IMR-90 (cell line): ENCODE measurements around the gene NAXE. TPM values are rescaled to one million over a fixed set of nuclear protein-coding genes. Genes with fewer than 3 reads are reported as not detected.

Experiments
- ATAC-seq: fragments of 200-7000 bp; cut with Tn5 transposase; 2 replicates; pipeline ENCODE4 v1.9.1; 2020; ENCODE audit warnings: low read depth, mild to moderate bottlenecking, moderate library complexity
- Bru-seq: library from RNA; stranded (reverse); fragments of 400-500 nt; gene quantifications from one replicate; lab custom pipeline; 2021; lab: Mats Ljungman, UMichigan
- BruChase-seq, 2 experiments: library from RNA; stranded (reverse); fragments of 400-500 nt; gene quantifications; one replicate each; lab custom pipeline; 2021; lab: Mats Ljungman, UMichigan
- BruUV-seq: library from RNA; stranded (reverse); fragments of 400-500 nt; replicated peaks from 2 replicates; lab custom pipeline; 2021; lab: Mats Ljungman, UMichigan
- CTCF ChIA-PET: fragments of 300-600 bp; formaldehyde crosslinking; extraction: SDS; loops from one replicate; lab custom pipeline; 2021; ENCODE audit warnings: antibody characterized with exemption; lab: Yijun Ruan, JAX
- POLR2A ChIA-PET: fragments of 300-600 bp; sonication (Branson Sonifier 250); formaldehyde crosslinking; loops from one replicate; lab custom pipeline; 2022; ENCODE audit warnings: antibody characterized with exemption; ENCODE audit not compliant: unreplicated experiment; lab: Charles Lee
- DNase-seq: peaks from one replicate; pipeline ENCODE4 v3.0.0; 2013
- H2AFZ ChIP-seq: replicated peaks from 2 replicates; pipeline ENCODE3; 2013; ENCODE audit warnings: low read length, mild to moderate bottlenecking; ENCODE audit not compliant: poor library complexity
- H2AK5ac ChIP-seq: 2 replicates; pipeline ENCODE4 v1.6.1; 2013; ENCODE audit warnings: low read depth, low read length, inconsistent platforms
- H2AK9ac ChIP-seq: replicated peaks from 2 replicates; pipeline ENCODE3; 2013; ENCODE audit warnings: mild to moderate bottlenecking, low read depth, low read length, moderate library complexity; ENCODE audit not compliant: poor library complexity
- H2BK120ac ChIP-seq: 2 replicates; pipeline ENCODE4 v1.6.1; 2013; ENCODE audit warnings: low read depth, low read length, inconsistent platforms
- H2BK15ac ChIP-seq: 3 replicates; pipeline ENCODE4 v1.6.1; 2013; ENCODE audit warnings: low read depth, low read length, inconsistent platforms
- H2BK20ac ChIP-seq: 2 replicates; pipeline ENCODE4 v1.6.1; 2013; ENCODE audit warnings: low read depth, mild to moderate bottlenecking, inconsistent platforms, low read length, moderate library complexity
- H2BK5ac ChIP-seq: 2 replicates; pipeline ENCODE4 v1.6.1; 2013; ENCODE audit warnings: mild to moderate bottlenecking, low read depth, low read length, inconsistent platforms; ENCODE audit not compliant: poor library complexity, severe bottlenecking
- H3K14ac ChIP-seq: replicated peaks from 2 replicates; pipeline ENCODE4 v1.6.1; 2013; ENCODE audit warnings: low read depth, low read length, inconsistent platforms
- H3K18ac ChIP-seq: 2 replicates; pipeline ENCODE4 v1.6.1; 2013; ENCODE audit warnings: low read depth, low read length, control low read depth
- H3K23ac ChIP-seq: 2 replicates; pipeline ENCODE4 v1.6.1; 2013; ENCODE audit warnings: low read depth, low read length, inconsistent platforms
- H3K27ac ChIP-seq: 2 replicates; pipeline ENCODE4 v1.5.1; 2013; ENCODE audit warnings: mild to moderate bottlenecking, control low read depth, low read length; ENCODE audit not compliant: insufficient read depth
- H3K27me3 ChIP-seq: 2 replicates; pipeline ENCODE4 v1.6.1; 2013; ENCODE audit warnings: low read length; ENCODE audit not compliant: control insufficient read depth, insufficient read depth
- H3K36me3 ChIP-seq: 2 replicates; pipeline ENCODE4 v1.6.1; 2013; ENCODE audit warnings: low read length, mixed read lengths; ENCODE audit not compliant: control insufficient read depth, insufficient read depth
- H3K4ac ChIP-seq: 2 replicates; pipeline ENCODE4 v1.6.1; 2013; ENCODE audit warnings: low read depth, low read length, inconsistent platforms
- H3K4me1 ChIP-seq: 2 replicates; pipeline ENCODE4 v1.6.1; 2013; ENCODE audit warnings: low read length, mixed read lengths; ENCODE audit not compliant: control insufficient read depth, insufficient read depth
- H3K4me2 ChIP-seq: 2 replicates; pipeline ENCODE4 v1.6.1; 2013; ENCODE audit warnings: low read depth, mild to moderate bottlenecking, control low read depth, low read length, moderate library complexity
- H3K4me3 ChIP-seq: 2 replicates; pipeline ENCODE4 v1.5.1; 2013; ENCODE audit warnings: low read depth, mild to moderate bottlenecking, control low read depth, low read length, moderate library complexity; ENCODE audit not compliant: insufficient read depth
- H3K56ac ChIP-seq: 2 replicates; pipeline ENCODE4 v1.6.1; 2013; ENCODE audit warnings: low read length, inconsistent platforms; ENCODE audit not compliant: insufficient read depth; ENCODE audit errors: extremely low read depth
- H3K79me1 ChIP-seq, 2 experiments: 2 replicates each; pipeline ENCODE4 v1.6.1; 2013; ENCODE audit warnings: low read length in 2 of 2, inconsistent platforms in 1 of 2, low read depth in 1 of 2
- H3K9ac ChIP-seq: 2 replicates; pipeline ENCODE4 v1.6.1; 2013; ENCODE audit warnings: low read depth, low read length, control low read depth
- H3K9me1 ChIP-seq: 2 replicates; pipeline ENCODE4 v1.6.1; 2013; ENCODE audit warnings: low read length, inconsistent platforms; ENCODE audit not compliant: insufficient read depth
- H3K9me3 ChIP-seq: 2 replicates; pipeline ENCODE4 v1.6.1; 2013; ENCODE audit warnings: low read length; ENCODE audit not compliant: control insufficient read depth, insufficient read depth
- H4K20me1 ChIP-seq: 2 replicates; pipeline ENCODE4 v1.6.1; 2013; ENCODE audit warnings: low read length, inconsistent platforms; ENCODE audit not compliant: insufficient read depth
- H4K5ac ChIP-seq: 2 replicates; pipeline ENCODE4 v1.6.1; 2013; ENCODE audit warnings: mild to moderate bottlenecking, low read depth, low read length, control low read depth
- H4K8ac ChIP-seq, 2 experiments: 2 replicates each; pipeline ENCODE4 v1.6.1; 2013; ENCODE audit warnings: low read depth in 2 of 2, low read length in 2 of 2, control low read depth in 1 of 2, inconsistent platforms in 1 of 2
- H4K91ac ChIP-seq: 2 replicates; pipeline ENCODE4 v1.6.1; 2013; ENCODE audit warnings: low read depth, low read length, inconsistent platforms; ENCODE audit not compliant: insufficient read depth
- BHLHE40 ChIP-seq: fragments of 150-350 bp; IDR thresholded peaks from 2 replicates; pipeline ENCODE4 v1.6.1; 2016; ENCODE audit warnings: mild to moderate bottlenecking, low read depth, low read length
- MAZ ChIP-seq: IDR thresholded peaks from 2 replicates; pipeline ENCODE4 v1.6.1; 2012; ENCODE audit warnings: low read depth, mild to moderate bottlenecking, low read length, improper control_type of control experiment, moderate library complexity, borderline replicate concordance
- MXI1 ChIP-seq: IDR thresholded peaks from 2 replicates; pipeline ENCODE4 v1.6.1; 2012; ENCODE audit warnings: low read depth, mild to moderate bottlenecking, low read length, moderate library complexity, borderline replicate concordance
- POLR2A ChIP-seq: IDR thresholded peaks from 2 replicates; pipeline ENCODE4 v1.6.1; 2012; ENCODE audit warnings: mild to moderate bottlenecking, low read depth, low read length
- SMC3 ChIP-seq: fragments of 150-350 bp; IDR thresholded peaks from 2 replicates; pipeline ENCODE4 v1.6.1; 2016; ENCODE audit warnings: low read depth, mild to moderate bottlenecking, antibody characterized with exemption, low read length, moderate library complexity
- WGBS, 2 experiments: methylation state at CpG; one replicate each; pipeline versions ENCODE4 v1.1.5 to v1.1.7; 2013; ENCODE audit warnings: missing lambda C conversion rate in 2 of 2; ENCODE audit not compliant: insufficient read length in 1 of 2; ENCODE audit errors: extremely low coverage in 2 of 2; 5-methylcytosine and 5-hydroxymethylcytosine counted together
- dilution Hi-C: fragments of 300-500 bp; cut with HindIII; formaldehyde crosslinking; loops from one replicate; pipeline ENCODE4 v1.14.3; 2018; ENCODE audit warnings: low sequenced_read_pairs; ENCODE audit not compliant: unreplicated experiment
- in situ Hi-C: fragments of 300-500 bp; cut with MboI; formaldehyde crosslinking; loops from 3 replicates; pipeline ENCODE4 v1.14.3; 2019; ENCODE audit warnings: low sequenced_read_pairs, inconsistent platforms, mixed read lengths
- intact Hi-C: fragments of 100-400 bp; cut with micrococcal nuclease; formaldehyde crosslinking; loops from 2 replicates; pipeline ENCODE4 v1.10.0; 2022
- long read RNA-seq: library from polyadenylated mRNA; unstranded; transcript quantifications from one replicate; pipeline ENCODE4 v2.0.0, GENCODE V29; 2021; ENCODE audit not compliant: unreplicated experiment
- polyA plus RNA-seq, 3 experiments: library from polyadenylated mRNA; depleted of rRNA; stranded (reverse); fragments of >200 nt; gene quantifications; 2 replicates each; pipeline ENCODE4 v1.2.3, GENCODE V29; 2012; ENCODE audit warnings: low replicate concordance in 1 of 3
- total RNA-seq: library from RNA; depleted of rRNA; stranded (reverse); fragments of >200 nt; gene quantifications from 2 replicates; pipeline ENCODE4 v1.2.3, GENCODE V29; 2012; rRNA removed

The NAXE gene
- 70.3 and 74.2 TPM in 2 replicates for total RNA-seq
- 60.6 and 61.0 TPM in 2 replicates for polyA plus RNA-seq (2012; rRNA removed)
- 63.8 and 76.0 TPM in 2 replicates for polyA plus RNA-seq (2012; cell fraction: cytosol; rRNA removed)
- polyA plus RNA-seq (2012; cell fraction: nucleus; rRNA removed; ENCODE audit: low replicate concordance) = 25.3 and 30.2 TPM in 2 replicates
- percentile 58 among the genes with signal in this experiment for Bru-seq, nascent RNA
- BruChase-seq, experiment 1, labeled RNA remaining after a 6-hour chase = percentile 51 among the genes with signal in this experiment
- BruChase-seq, experiment 2, labeled RNA remaining after a 2-hour chase = percentile 44 among the genes with signal in this experiment
- long read RNA-seq, transcript NAXE-203 (6 exons, 1,125 nt) = major isoform, 25 of 35 reads
- long read RNA-seq, partial matches to known transcripts = 2 of 35 reads
- long read RNA-seq, other reads (novel, unspliced or antisense) = 5 of 35 reads

DNA sequence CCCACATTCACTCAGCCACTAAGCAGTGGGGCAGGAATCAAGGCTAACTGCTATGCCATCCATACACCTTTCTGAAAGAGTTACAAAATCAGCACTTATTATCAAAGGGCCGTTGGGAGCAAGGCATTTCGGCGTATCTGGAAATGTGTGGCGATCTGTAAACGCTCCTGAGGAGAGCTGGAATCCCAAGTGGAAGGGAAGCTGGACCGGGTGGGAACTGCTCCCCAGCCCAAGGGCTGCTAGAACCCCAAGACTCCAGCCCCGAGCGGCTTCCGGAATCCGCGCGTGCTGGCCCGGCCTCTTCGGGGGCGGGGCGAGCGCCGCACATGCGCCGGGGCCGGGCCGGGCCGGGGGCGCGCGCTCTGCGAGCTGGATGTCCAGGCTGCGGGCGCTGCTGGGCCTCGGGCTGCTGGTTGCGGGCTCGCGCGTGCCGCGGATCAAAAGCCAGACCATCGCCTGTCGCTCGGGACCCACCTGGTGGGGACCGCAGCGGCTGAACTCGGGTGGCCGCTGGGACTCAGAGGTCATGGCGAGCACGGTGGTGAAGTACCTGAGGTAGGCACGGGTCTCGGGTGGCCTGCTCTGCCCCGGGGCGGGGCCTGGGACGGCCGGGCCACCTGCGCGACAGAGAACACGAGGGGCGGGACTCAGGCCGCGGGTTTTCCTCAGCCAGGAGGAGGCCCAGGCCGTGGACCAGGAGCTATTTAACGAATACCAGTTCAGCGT lies at the start of gene NAXE:
Gene NAXE, plus strand, starts transcription at position 345 of the 726 bp plus-strand sequence. Its CDS starts 29 bp downstream, at position 374.
- Histone ChIP-seq H2AFZ (peak within 1 kb of the TSS; percentile 96), H3K9me3 (no peaks in the 10 kb centered on the region), H3K4ac (peak within 1 kb of the TSS; percentile 97), H3K14ac (peak within 1 kb of the TSS; percentile 99), H3K9me1 (peaks cover 10% of the 10 kb centered on the region), H3K23ac (peak within 1 kb of the TSS; percentile 95), H3K4me2 (peak within 1 kb of the TSS; percentile 94), H4K5ac (peak within 1 kb of the TSS; percentile 97), H2BK5ac (peak within 1 kb of the TSS; percentile 74), H3K4me1 (peaks cover 3% of the 10 kb centered on the region; the same call in 1 of the 2 replicates), H3K4me3 (peak within 1 kb of the TSS; percentile 78), H3K27ac (peak within 1 kb of the TSS; percentile 67), H3K18ac (peak within 1 kb of the TSS; percentile 95), H3K56ac (peak within 1 kb of the TSS; percentile 82), H2BK20ac (peak within 1 kb of the TSS; percentile 28; the same call in 1 of the 2 replicates), H2AK9ac (peak within 1 kb of the TSS; percentile 63), H4K20me1 (no peaks in the 10 kb centered on the region), H3K36me3 (peaks cover 20% of the 10 kb centered on the region), H3K79me1 (peaks cover 11 to 24% of the 10 kb centered on the region in 2 experiments), H3K27me3 (peaks cover under 1% of the 10 kb centered on the region; the same call in 1 of the 2 replicates), H4K8ac (peak within 1 kb of the TSS; percentile 97 to 100), H2BK120ac (peak within 1 kb of the TSS; percentile 66), H2AK5ac (peak within 1 kb of the TSS; percentile 84), H4K91ac (peak within 1 kb of the TSS; percentile 90), H2BK15ac (no peak within 1 kb of the TSS), H3K9ac (peak within 1 kb of the TSS; percentile 74)
- WGBS, 2 experiments = 0% methylated on average over 25 of the region's 60 CpGs; no CpG with 5 or more reads in 1 of the 2 experiments
- CTCF ChIA-PET = interaction anchor here (0.8 to 1.6 kb wide), 3 partner anchors 11 to 206 kb away, joined by 3 to 5 read pairs (median 3); no protein-coding TSS in a partner anchor
- intact Hi-C loops = loop anchor here (5.0 kb wide), 1 partner anchor 109 kb away; no protein-coding TSS in a partner anchor
- dilution Hi-C loops = no loop called here
- TF ChIP-seq MXI1 = peak; percentile 73; the same call in 1 of the 2 replicates
- no peak for TF ChIP-seq SMC3
- 0 out of 2 replicates have a peak, but pooled peaks have one; percentile 9 for TF ChIP-seq BHLHE40
- TF ChIP-seq MAZ = no peak
- TF ChIP-seq POLR2A = peak; percentile 69; the same call in 1 of the 2 replicates
- POLR2A ChIA-PET = no interaction called here
- in situ Hi-C loops = no loop called here
- TSS peak; percentile 55 for BruUV-seq
- DNase-seq = peak; percentile 41
- ATAC-seq = peak; percentile 99
